Thoracic aorta (tissue), 2 donors: ENCODE data around the gene RAMP3. TPM values are rescaled to one million over a fixed set of nuclear protein-coding genes. Genes with fewer than 3 reads are reported as not detected.
"Not testable (repeated sequence)": the region's sequence is repeated elsewhere in the genome, so short reads cannot be mapped to it uniquely, and the experiment has no call there.

Source experiments
- ATAC-seq: fragments of 150-250 bp; one replicate; pipeline ENCODE4 v1.8.0; 2017; ENCODE audit warnings: low read depth; ENCODE audit not compliant: insufficient number of reproducible peaks, low FRiP score
- DNase-seq: peaks from one replicate; pipeline ENCODE4 v3.0.0-alpha.2; 2020; ENCODE audit warnings: low spot score
- H3K27ac ChIP-seq, 2 donors: fragments of 200-600 bp; sonication (generic); 1 replicate in 1 of 2; 2 replicates in 1 of 2; pipeline ENCODE4 v1.5.1; 2016; ENCODE audit warnings: mild to moderate bottlenecking in 2 of 2, moderate library complexity in 2 of 2
- H3K27me3 ChIP-seq: fragments of 200-600 bp; sonication (generic); replicated peaks from 2 replicates; pipeline ENCODE4 v1.6.0; 2016; ENCODE audit warnings: mild to moderate bottlenecking; ENCODE audit not compliant: insufficient read depth
- H3K36me3 ChIP-seq: fragments of 200-600 bp; sonication (generic); one replicate; pipeline ENCODE4 v1.5.1; 2016
- H3K4me1 ChIP-seq, 2 donors: fragments of 200-600 bp; sonication (generic); 1 replicate in 1 of 2; 2 replicates in 1 of 2; pipeline versions ENCODE4 v1.5.1 to v1.6.0; 2016; ENCODE audit warnings: low read depth in 2 of 2, mild to moderate bottlenecking in 1 of 2; ENCODE audit not compliant: control insufficient read depth in 1 of 2
- H3K4me3 ChIP-seq: fragments of 200-600 bp; sonication (generic); 2 replicates; pipeline ENCODE4 v1.5.1; 2016; ENCODE audit warnings: mild to moderate bottlenecking
- H3K9me3 ChIP-seq: fragments of 200-600 bp; sonication (generic); 2 replicates; pipeline ENCODE4 v1.5.1; 2016
- CTCF ChIP-seq: fragments of 200-600 bp; sonication (generic); IDR thresholded peaks from one replicate; pipeline ENCODE4 v1.5.1; 2019; ENCODE audit warnings: antibody characterized with exemption
- total RNA-seq, 2 donors: library from RNA; depleted of rRNA; stranded (reverse); fragments of >200 nt; gene quantifications; one replicate each; pipeline versions ENCODE4 v1.1.0 to v1.2.3, GENCODE V29; 2016

Gene RAMP3
- total RNA-seq, 2 donors from 2014 or later, result 76.5 to 123 TPM

GRCh38 chr7:45161842-45162241 lies 4.3 kb downstream of the RAMP3 start:
- H3K4me1 ChIP-seq, result no peaks in the 10 kb centered on the region
- H3K27ac ChIP-seq, result no peak overlapping the region
- DNase-seq (no peak), ATAC-seq (no peak)
- no peaks in the 10 kb centered on the region for H3K9me3 ChIP-seq
- no peak for TF ChIP-seq CTCF
- no peaks in the 10 kb centered on the region for H3K27me3 ChIP-seq
- H3K4me3 ChIP-seq, result no peak overlapping the region
- no peaks in the 10 kb centered on the region for H3K36me3 ChIP-seq

- Histone ChIP-seq H3K4me1 (no peaks in the 10 kb centered on the region), H3K27me3 (no peaks in the 10 kb centered on the region), H3K27ac (no peak overlapping the region), H3K9me3 (no peaks in the 10 kb centered on the region), H3K4me3 (no peak overlapping the region), H3K36me3 (no peaks in the 10 kb centered on the region)
- DNase-seq, result no peak
- no peak for TF ChIP-seq CTCF
- no peak for ATAC-seq
These were observed 4.8 kb downstream of the RAMP3 start for GRCh38 chr7:45162311-45162845.

- DNase-seq (no peak), ATAC-seq (no peak)
- Histone ChIP-seq H3K36me3 (no peaks in the 10 kb centered on the region), H3K4me3 (no peak overlapping the region), H3K27ac (no peak overlapping the region), H3K9me3 (no peaks in the 10 kb centered on the region), H3K4me1 (no peaks in the 10 kb centered on the region), H3K27me3 (no peaks in the 10 kb centered on the region)
- TF ChIP-seq CTCF, result no peak
These were observed 5.5 kb downstream of the RAMP3 start for GRCh38 chr7:45162943-45163691.

GRCh38 chr7:45163692-45164052 lies 6.1 kb downstream of the RAMP3 start:
- Histone ChIP-seq H3K9me3 (no peaks in the 10 kb centered on the region), H3K27me3 (no peaks in the 10 kb centered on the region), H3K4me3 (no peak overlapping the region), H3K4me1 (no peaks in the 10 kb centered on the region), H3K27ac (no peak overlapping the region), H3K36me3 (no peaks in the 10 kb centered on the region)
- TF ChIP-seq CTCF, result no peak
- ATAC-seq (no peak), DNase-seq (no peak)

GRCh38 chr7:45164271-45164670 lies 6.7 kb downstream of the RAMP3 start:
- H3K4me3 ChIP-seq, H3K27ac ChIP-seq, ATAC-seq, H3K4me1 ChIP-seq, H3K9me3 ChIP-seq, DNase-seq, H3K36me3 ChIP-seq, H3K27me3 ChIP-seq: not testable (repeated sequence)

- no peak overlapping the region for H3K27ac ChIP-seq
- no peaks in the 10 kb centered on the region for H3K4me1 ChIP-seq
- H3K9me3 ChIP-seq, result no peaks in the 10 kb centered on the region
- DNase-seq (no peak), ATAC-seq (no peak)
- H3K36me3 ChIP-seq, result no peaks in the 10 kb centered on the region
- no peak overlapping the region for H3K4me3 ChIP-seq
- H3K27me3 ChIP-seq, result no peaks in the 10 kb centered on the region
- TF ChIP-seq CTCF, result no peak
These were observed 8.3 kb downstream of the RAMP3 start for GRCh38 chr7:45165857-45166256.
